ENCODE results near the gene ZNF792.
"Not testable (repeated sequence)": the region's sequence is repeated elsewhere in the genome, so short reads cannot be mapped to it uniquely, and the experiment has no call there.

Gene ZNF792

DNA sequence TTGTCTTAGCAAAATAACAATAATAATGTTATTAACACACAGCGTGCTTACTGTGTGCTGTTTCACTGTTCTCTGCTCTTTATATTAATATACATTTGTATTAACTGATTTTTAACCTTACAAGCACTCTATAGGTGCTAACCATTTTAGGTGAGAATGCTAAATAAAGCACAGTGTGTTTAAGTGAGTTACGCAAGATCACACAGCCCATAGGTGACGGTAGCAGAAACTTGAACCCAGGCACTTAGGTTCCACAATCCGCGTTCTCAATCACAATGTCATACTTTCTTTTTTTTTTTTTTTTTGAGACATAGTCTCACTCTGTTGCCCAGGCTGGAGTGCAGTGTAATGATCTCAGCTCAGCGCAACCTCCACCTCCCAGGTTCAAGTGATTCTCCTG, 31.5 kb downstream of the ZNF792 start:
- DNase-seq = no peak

DNA sequence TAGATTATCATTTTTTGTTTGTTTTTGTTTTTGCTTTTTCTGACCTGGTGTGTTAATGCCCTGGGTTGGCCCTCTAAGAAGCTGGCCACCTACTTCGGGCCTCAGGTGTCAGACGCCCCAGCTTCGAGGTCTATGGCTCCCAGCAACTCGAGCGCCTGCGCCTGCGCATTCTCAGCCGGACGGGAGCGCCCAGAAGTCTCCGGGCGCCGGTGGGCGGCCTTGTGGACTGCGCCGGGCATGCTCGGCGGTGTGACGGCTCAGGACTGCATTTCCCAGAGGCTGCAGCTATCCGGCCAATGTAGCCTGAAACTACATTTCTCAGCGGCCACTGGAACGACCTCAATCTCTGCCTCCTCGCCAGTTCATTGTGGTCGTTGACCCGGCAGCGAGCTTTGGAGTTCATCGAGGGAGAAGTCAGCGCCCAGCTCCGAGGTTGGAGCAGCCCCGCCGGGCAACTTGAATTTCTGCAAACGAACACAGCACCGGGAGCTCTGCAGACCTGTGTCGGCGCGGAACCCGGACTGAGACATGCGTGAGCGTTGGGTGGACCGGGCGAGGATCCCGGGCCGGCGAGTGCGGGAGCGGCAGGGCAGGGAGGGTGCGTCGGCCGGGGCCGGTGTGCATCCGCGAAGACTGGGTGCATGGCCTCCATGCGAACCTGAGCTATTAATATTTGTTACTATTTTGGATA, 37.2 kb downstream of the ZNF792 start, which contains the start of gene ZNF30:
Gene ZNF30, plus strand, starts transcription at position 219 of the 691 bp plus-strand sequence. CDS start 3,045 bp downstream, outside the sequence.
- DNase-seq = peak; percentile 51 to 94 (median 82)

DNA sequence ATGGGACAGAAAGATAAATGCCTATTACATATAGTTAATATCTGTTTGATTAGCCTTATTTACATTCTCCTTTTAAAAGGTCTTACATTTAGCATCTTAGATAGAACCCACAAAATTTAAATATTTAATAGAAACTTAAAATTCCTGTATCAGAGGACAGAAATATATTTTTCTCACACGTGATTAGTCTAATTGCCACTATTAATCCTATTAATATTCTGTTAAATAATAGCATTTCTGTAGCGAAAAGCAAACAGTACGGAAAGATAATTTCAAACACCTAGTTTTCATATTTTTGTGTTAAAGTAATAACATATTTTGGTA, 37.7 kb downstream of the ZNF792 start:
- DNase-seq = no peak

DNA sequence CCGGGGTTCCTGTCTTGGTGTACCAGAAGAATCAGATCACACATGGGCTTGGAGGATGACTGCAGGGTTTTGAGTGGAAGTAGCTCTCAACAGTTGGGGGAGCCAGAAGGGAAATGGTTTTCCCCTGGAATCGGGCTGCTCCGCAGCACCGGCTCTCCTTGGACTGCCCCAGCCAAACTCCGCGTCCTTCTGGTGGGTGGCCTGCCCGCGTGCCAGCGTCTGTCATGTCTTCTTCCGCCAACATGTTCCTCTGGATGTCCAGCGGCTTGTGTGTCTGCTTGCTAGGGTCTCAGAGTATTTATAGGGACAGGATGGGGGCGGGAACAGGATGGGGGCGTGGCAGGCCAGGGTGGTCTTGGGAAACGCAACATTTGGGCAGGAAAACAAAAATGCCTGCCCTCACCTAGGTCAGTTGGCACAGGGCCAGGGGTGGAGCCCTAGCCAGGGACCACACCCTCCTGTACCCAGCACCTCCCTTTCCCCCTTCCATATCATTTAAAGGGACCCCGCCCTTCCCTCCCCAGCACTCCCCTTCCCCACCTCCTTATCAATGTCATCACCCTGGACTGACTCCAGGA, 38.7 kb downstream of the ZNF792 start:
- no peak for DNase-seq

GRCh38 chr19:34920090-34920786, 43.8 kb downstream of the ZNF792 start:
- not testable (repeated sequence) for DNase-seq

DNA sequence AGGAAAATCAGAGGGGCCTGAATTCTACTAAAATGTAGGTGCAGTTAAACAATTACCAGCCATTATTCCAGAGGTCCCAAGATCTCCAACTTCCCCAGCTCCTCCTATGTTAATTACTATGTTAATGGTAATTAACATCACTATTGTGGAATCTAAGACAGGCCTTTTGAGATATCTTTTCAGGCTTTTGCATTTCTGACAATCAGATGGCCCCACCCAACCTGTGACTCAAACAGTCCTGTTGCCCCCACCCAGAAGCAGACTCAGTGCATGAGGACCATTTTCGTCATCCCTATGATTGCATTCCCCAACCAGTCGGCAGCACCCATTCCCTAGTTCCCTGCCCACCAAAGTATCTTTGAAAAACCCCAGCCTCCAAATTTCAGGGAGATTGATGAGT, 45.8 kb downstream of the ZNF792 start:
- DNase-seq = no peak

GRCh38 chr19:34917144-34917543, 46.9 kb downstream of the ZNF792 start:
- DNase-seq = not testable (repeated sequence)

DNA sequence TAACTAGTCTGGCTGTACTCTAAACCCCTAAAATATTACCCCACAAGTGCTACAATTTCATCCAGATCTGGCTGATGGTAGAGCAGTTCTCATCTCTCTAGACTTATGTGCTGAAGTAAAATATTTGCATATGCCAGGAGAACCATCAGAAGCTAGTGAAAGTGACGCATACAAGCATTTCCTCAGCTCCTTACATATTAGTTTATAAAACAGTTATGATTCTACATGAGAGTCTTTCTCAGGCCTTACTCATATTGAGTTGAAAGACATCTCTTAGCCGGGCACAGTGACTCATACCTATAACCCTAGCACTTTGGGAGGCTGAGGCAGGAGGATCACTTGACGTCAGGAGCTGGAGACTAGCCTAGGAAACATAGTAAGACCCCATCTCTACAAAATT, 53.3 kb downstream of the ZNF792 start:
- DNase-seq = no peak

All from amygdala (tissue), 56 donors.